ENCODE measurements around the gene SSB.
"Not testable (repeated sequence)": the region's sequence is repeated elsewhere in the genome, so short reads cannot be mapped to it uniquely, and the experiment has no call there.

Gene SSB

GRCh38 chr2:169798718-169799592 lies at the start of gene SSB:
Gene SSB, plus strand, starts transcription at chr2:169798871. Its CDS starts 2,090 bp downstream, at chr2:169800961.
- peak; percentile 98 for DNase-seq

GRCh38 chr2:169752752-169753151 lies 45.9 kb upstream of the SSB start:
- DNase-seq, result no peak

- DNase-seq, result no peak
Observed at GRCh38 chr2:169755083-169755870, 43.4 kb upstream of the SSB start.

- no peak for DNase-seq
Observed at GRCh38 chr2:169756342-169756741, 42.3 kb upstream of the SSB start.

- DNase-seq, result no peak
Observed at GRCh38 chr2:169757356-169757755, 41.3 kb upstream of the SSB start.

GRCh38 chr2:169757778-169758177 lies 40.9 kb upstream of the SSB start:
- no peak for DNase-seq

DNA sequence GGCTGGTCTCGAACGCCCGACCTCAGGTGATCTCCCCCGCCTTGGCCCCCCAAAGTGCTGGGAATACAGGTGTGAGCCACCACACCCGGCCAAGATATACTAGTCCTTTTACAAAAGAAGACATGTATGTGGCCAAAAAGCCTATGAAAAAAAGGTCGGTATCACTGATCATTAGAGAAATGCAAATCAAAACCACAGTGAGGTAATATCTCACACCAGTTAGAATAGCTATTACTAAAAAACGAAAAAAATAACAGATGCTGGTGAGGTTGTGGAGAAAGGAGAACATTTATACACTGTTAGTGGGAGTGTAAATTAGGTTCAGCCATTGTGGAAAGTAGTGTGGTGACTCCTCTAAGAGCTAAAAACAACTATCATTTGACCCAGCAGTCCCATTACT lies 38.7 kb upstream of the SSB start:
- no peak for DNase-seq

- not testable (repeated sequence) for DNase-seq
Observed at GRCh38 chr2:169760798-169761197, 37.9 kb upstream of the SSB start.

GRCh38 chr2:169761251-169761969 lies 37.3 kb upstream of the SSB start:
- DNase-seq, result no peak

DNA sequence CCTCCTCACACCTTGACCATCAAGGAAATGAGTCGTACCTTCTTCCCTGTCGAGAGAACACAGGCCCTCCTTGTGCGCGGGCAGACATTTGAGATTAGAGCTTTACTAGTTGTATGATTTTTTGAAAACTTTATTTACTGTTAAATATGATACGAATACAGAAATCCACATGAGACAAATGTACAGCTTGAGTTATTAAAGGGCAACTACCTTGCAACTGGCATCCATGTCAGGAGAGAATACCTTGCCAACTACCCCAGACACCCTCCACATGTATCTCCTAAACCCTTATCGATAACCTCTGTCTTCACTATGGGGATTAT lies 36.7 kb upstream of the SSB start:
- peak; percentile 28 for DNase-seq

GRCh38 chr2:169765523-169765922 lies 33.1 kb upstream of the SSB start:
- DNase-seq, result no peak

GRCh38 chr2:169767243-169767888 lies 31.3 kb upstream of the SSB start:
- peak; percentile 32 for DNase-seq

GRCh38 chr2:169768262-169768995 lies 30.2 kb upstream of the SSB start:
- no peak for DNase-seq

GRCh38 chr2:169771021-169771420 lies 27.6 kb upstream of the SSB start:
- DNase-seq, result no peak

GRCh38 chr2:169771612-169772011 lies 27.1 kb upstream of the SSB start:
- no peak for DNase-seq

DNA sequence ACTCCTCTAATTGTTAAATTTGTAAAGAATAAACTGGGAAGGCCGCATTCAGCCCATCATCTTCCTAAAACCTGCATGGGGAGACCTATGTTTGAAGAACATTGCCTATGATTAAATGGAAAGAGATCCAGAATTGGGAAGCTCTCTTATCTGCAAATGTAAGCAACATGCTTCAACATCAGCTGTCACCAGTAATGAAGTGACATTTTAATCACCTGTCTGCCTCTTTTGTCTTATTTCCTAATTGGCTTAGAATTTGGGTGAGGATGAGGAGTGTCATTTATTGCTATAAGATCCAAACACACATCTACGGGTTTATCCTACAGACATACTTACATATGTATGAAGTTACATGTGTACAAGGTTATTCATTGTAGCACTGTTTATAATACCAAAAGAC lies 26.0 kb upstream of the SSB start:
- no peak for DNase-seq

DNA sequence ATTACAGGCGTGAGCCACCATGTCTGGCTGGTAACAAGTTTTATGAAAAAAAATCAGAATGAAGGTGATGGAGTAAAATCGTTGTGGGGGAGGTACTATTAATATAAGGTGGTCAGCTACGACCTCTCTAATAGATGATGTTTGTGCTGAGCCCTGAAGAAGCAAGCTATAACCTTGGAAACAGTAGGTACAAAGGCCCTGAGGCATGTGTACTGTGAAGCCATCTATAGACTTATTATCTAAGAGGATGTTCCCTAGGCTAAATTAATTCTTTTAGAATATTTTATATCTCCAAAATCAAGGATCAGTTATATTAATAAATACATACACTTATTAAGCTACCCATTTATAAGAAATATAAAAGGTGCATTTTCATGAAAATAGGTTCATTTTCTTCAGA lies 23.3 kb upstream of the SSB start:
- DNase-seq, result no peak

DNA sequence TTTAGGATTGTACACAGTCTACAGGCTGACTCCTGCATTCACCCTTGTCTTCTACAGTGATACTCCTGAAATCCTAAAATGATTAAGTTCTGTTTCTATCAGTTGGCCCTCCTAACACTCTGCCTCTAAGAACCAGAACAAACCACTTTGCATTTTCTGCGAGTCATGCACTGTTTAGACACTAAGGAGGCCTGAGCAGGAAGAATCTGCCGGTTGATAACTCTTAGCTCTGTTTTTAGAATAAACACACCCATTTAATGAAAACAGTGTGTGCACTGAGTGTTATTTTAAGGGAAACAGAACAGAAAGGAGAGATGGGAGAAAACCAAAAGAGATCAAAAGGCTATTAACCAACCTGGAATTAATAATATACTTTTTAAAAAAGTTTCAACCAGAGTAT lies 22.9 kb upstream of the SSB start:
- no peak for DNase-seq

- DNase-seq, result no peak
Observed at GRCh38 chr2:169776252-169776761, 22.4 kb upstream of the SSB start.

DNA sequence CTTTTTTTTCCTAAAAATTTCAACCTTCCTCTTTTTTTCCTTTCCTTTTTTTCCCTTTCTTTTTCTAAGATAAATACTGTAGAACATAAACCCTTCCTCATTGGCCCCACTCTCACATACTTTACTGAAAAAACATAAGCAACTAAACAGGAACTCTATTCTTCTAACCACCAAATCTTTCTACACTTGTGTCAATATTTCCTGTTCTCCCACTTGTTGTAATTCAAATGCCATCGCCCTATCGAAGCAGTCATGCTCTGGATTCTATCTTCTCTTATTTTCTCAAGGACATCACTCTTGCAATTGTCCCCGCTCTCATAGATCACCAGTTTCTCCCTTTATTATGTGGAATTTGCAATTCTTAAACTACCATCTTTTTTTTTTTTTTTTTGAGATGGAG lies 20.2 kb upstream of the SSB start:
- no peak for DNase-seq

DNA sequence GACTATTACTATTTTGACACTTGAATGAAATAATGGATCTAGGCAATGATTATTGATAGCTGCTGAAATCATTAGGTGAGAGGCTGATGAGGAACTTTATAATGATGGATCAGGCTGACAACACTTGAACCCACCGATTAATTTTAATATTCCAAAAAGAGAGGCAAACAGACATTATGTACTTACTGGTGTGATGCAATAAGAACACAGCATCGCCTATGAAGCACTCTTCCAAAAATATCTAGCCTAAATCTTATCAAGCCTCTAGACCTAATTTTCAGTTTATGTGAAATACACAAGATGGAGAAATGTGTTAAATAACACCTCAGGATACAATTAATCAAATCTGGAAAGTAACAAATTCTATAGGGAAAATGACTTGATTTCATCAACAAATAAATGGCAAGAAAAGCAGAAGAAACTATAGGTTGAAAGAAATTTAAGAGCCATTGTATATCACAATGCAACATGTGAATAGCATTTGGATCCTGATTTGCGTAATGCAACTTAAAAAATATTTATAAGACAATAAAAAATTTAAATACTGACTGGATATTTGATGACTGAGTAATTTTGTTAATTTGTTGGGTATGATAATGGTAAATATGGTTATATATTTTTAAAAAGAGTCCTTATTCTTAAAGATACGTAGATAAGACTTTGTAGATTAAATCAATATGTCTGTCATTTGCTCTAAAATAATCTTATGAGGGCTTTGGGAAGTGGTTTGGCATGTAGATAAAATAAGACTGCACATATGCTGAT lies 17.2 kb upstream of the SSB start:
- DNase-seq, result no peak
